ENCODE data around the gene CSK. TPM values are rescaled to one million over a fixed set of nuclear protein-coding genes. Genes with fewer than 3 reads are reported as not detected.

The CSK gene
- total and polyA plus RNA-seq, 2 donors (not counting 1 experiment from before 2014, with no cell fraction given), result 325 to 651 TPM

GRCh38 chr15:74789741-74790079, 7.8 kb downstream of the CSK start:
- peaks cover 82% of the 10 kb centered on the region for H3K79me2 ChIP-seq (ENCODE audit: control insufficient read depth, insufficient read depth, low read length)
- peak overlapping the region; percentile 46 to 81 (median 67) for H3K4me3 ChIP-seq (ENCODE audit: control extremely low read depth in 1 of 5, extremely low read depth in 1 of 5, insufficient read depth in 1 of 5, low read depth in 2 of 5, low read length in 4 of 5)
- Mint-ChIP-seq H3K9me3 (ENCODE audit: insufficient read depth) (no peaks in the 10 kb centered on the region), H3K27me3 (no peaks in the 10 kb centered on the region), H3K27ac (peak overlapping the region; percentile 99), H3K4me3 (peak overlapping the region; percentile 93), H3K4me1 (peaks cover 97% of the 10 kb centered on the region)
- no peaks in the 10 kb centered on the region for H3K9me3 ChIP-seq (ENCODE audit: control extremely low read depth in 1 of 3, control insufficient read depth in 2 of 3, insufficient read depth in 1 of 3, low read length in 2 of 3)
- no peak for DNase-seq
- 5% methylated on average over 3 of the region's 3 CpGs for WGBS (ENCODE audit: insufficient coverage)
- H4K20me1 ChIP-seq (ENCODE audit: control insufficient read depth, insufficient read depth, low read length, poor library complexity, severe bottlenecking), result peaks cover 52% of the 10 kb centered on the region
- H3K27ac ChIP-seq (ENCODE audit: low read length in 2 of 2), result peak overlapping the region; percentile 90 to 93
- POLR2A ChIA-PET, result interaction anchor here (1.0 to 15.8 kb wide), 5 partner anchors 8 to 666 kb away, joined by 3 to 572 read pairs (median 3); partner anchors contain the start of gene CSK
- peak overlapping the region; percentile 91 for H3K4me2 ChIP-seq (replicated peaks; ENCODE audit: low read depth, low read length, poor library complexity, severe bottlenecking)
- intact Hi-C loops (cut with micrococcal nuclease), result loop anchor here (2.0 to 10.0 kb wide), 7 partner anchors 53 to 663 kb away; partner anchors contain the start of genes ARID3B, CLK3, SEMA7A and SIN3A
- H3K27me3 ChIP-seq (replicated peaks in 1 of 4; ENCODE audit: control extremely low read depth in 1 of 4, control insufficient read depth in 3 of 4, insufficient read depth in 4 of 4, low read length in 3 of 4), result no peaks in the 10 kb centered on the region
- peak overlapping the region; percentile 68 for H3K9ac ChIP-seq (ENCODE audit: low read length)
- no peak for TF ChIP-seq EZH2 (IDR thresholded peaks at IDR 0.05; ENCODE audit: borderline replicate concordance, insufficient read depth, low read depth, low read length, poor library complexity, severe bottlenecking)
- no peak for TF ChIP-seq CTCF (IDR thresholded peaks at IDR 0.05)
- H3K36me3 ChIP-seq (replicated peaks in 1 of 2; ENCODE audit: control extremely low read depth in 1 of 2, control insufficient read depth in 1 of 2, extremely low read depth in 1 of 2, insufficient read depth in 2 of 2, low read length in 1 of 2), result peaks cover 0 to 40% of the 10 kb centered on the region in 2 experiments
- no peak overlapping the region for H2AFZ ChIP-seq (ENCODE audit: insufficient read depth, low read depth, low read length, poor library complexity, severe bottlenecking)
- peaks cover 82 to 99% of the 10 kb centered on the region in 2 donors for H3K4me1 ChIP-seq (ENCODE audit: control insufficient read depth in 2 of 2, insufficient read depth in 2 of 2, low read length in 2 of 2)
- CTCF ChIA-PET, result interaction anchor here (12.0 to 37.1 kb wide), 3 partner anchors 5 to 157 kb away, joined by 117 to 2548 read pairs (median 2548); partner anchors contain the start of genes CSK and LMAN1L
- ATAC-seq (ENCODE audit: low read depth), result no peak

Measured in B cell (primary cell).